ENCODE data around the gene HOXD10. TPM values are rescaled to one million over a fixed set of nuclear protein-coding genes. Genes with fewer than 3 reads are reported as not detected.
A peak's percentile ranks its signal among the peaks of the same experiment; 100 is the strongest.

Gene HOXD10
- total RNA-seq, 1 donor = not detected

- no peak for DNase-seq (ENCODE audit: low read depth)
- no peak overlapping the region for H3K4me3 ChIP-seq (ENCODE audit: low read depth, low read length)
- TF ChIP-seq CTCF (IDR thresholded peaks at IDR 0.05; ENCODE audit: insufficient read depth, low read length) = no peak
Observed at GRCh38 chr2:176079285-176079830, 37.2 kb upstream of the HOXD10 start.

GRCh38 chr2:176079831-176080539 lies 36.6 kb upstream of the HOXD10 start:
- peak; percentile 37 for TF ChIP-seq CTCF (IDR thresholded peaks at IDR 0.05; ENCODE audit: insufficient read depth, low read length)

GRCh38 chr2:176080540-176081375 lies 35.8 kb upstream of the HOXD10 start:
- H3K4me3 ChIP-seq (ENCODE audit: low read depth, low read length) = no peak overlapping the region
- TF ChIP-seq CTCF (IDR thresholded peaks at IDR 0.05; ENCODE audit: insufficient read depth, low read length) = no peak
- no peak for DNase-seq (ENCODE audit: low read depth)

More at GRCh38 chr2:176079831-176080539, 36.6 kb upstream of the HOXD10 start:
- no peak overlapping the region for H3K4me3 ChIP-seq (ENCODE audit: low read depth, low read length)
- peak; percentile 16 for DNase-seq (ENCODE audit: low read depth)

- no peak overlapping the region for H3K4me3 ChIP-seq (ENCODE audit: low read depth, low read length)
- no peak for DNase-seq (ENCODE audit: low read depth)
- TF ChIP-seq CTCF (IDR thresholded peaks at IDR 0.05; ENCODE audit: insufficient read depth, low read length) = no peak
Observed at GRCh38 chr2:176081376-176081836, 35.2 kb upstream of the HOXD10 start.

- no peak overlapping the region for H3K4me3 ChIP-seq (ENCODE audit: low read depth, low read length)
- no peak for TF ChIP-seq CTCF (IDR thresholded peaks at IDR 0.05; ENCODE audit: insufficient read depth, low read length)
- DNase-seq (ENCODE audit: low read depth) = no peak
Observed at GRCh38 chr2:176081837-176082524, 34.6 kb upstream of the HOXD10 start.

- no peak for TF ChIP-seq CTCF (IDR thresholded peaks at IDR 0.05; ENCODE audit: insufficient read depth, low read length)
Observed at GRCh38 chr2:176082525-176082823, 34.1 kb upstream of the HOXD10 start.

More at GRCh38 chr2:176082525-176082823, 34.1 kb upstream of the HOXD10 start:
- no peak overlapping the region for H3K4me3 ChIP-seq (ENCODE audit: low read depth, low read length)
- no peak for DNase-seq (ENCODE audit: low read depth)
